Measurements from ENCODE around the gene KRT79.
"Not testable (repeated sequence)": the region's sequence is repeated elsewhere in the genome, so short reads cannot be mapped to it uniquely, and the experiment has no call there.

The KRT79 gene

GRCh38 chr12:52798003-52798670, 36.0 kb downstream of the KRT79 start:
- Mint-ChIP-seq H3K27ac (no peak overlapping the region), H3K4me3 (no peak overlapping the region)

GRCh38 chr12:52797529-52797894, 36.6 kb downstream of the KRT79 start:
- Mint-ChIP-seq H3K4me1 (ENCODE audit: low read depth in 2 of 2) (no peaks in the 10 kb centered on the region), H3K4me3 (no peak overlapping the region), H3K9me3 (no peaks in the 10 kb centered on the region), H3K27me3 (peaks cover 11 to 34% of the 10 kb centered on the region in 2 donors), H3K27ac (no peak overlapping the region), H3K36me3 (ENCODE audit: insufficient read depth) (no peaks in the 10 kb centered on the region)
- DNase-seq (no peak), ATAC-seq (replicated peaks) (no peak)

More at GRCh38 chr12:52798003-52798670, 36.0 kb downstream of the KRT79 start:
- DNase-seq (no peak), ATAC-seq (replicated peaks) (no peak)
- Mint-ChIP-seq H3K9me3 (no peaks in the 10 kb centered on the region), H3K27me3 (peaks cover 11 to 28% of the 10 kb centered on the region in 2 donors), H3K4me1 (ENCODE audit: low read depth in 2 of 2) (no peaks in the 10 kb centered on the region), H3K36me3 (ENCODE audit: insufficient read depth) (no peaks in the 10 kb centered on the region)

- no peak for ATAC-seq (replicated peaks)
- no peak overlapping the region for H3K4me3 Mint-ChIP-seq
- H3K36me3 Mint-ChIP-seq (ENCODE audit: insufficient read depth): no peaks in the 10 kb centered on the region
- H3K27me3 Mint-ChIP-seq: peaks cover 11 to 34% of the 10 kb centered on the region in 2 donors
- no peaks in the 10 kb centered on the region for H3K4me1 Mint-ChIP-seq (ENCODE audit: low read depth in 2 of 2)
- H3K27ac Mint-ChIP-seq: no peak overlapping the region
- H3K9me3 Mint-ChIP-seq: no peaks in the 10 kb centered on the region
- DNase-seq: no peak
Observed at GRCh38 chr12:52796839-52797528, 37.1 kb downstream of the KRT79 start.

GRCh38 chr12:52796429-52796794, 37.7 kb downstream of the KRT79 start:
- no peaks in the 10 kb centered on the region for H3K4me1 Mint-ChIP-seq (ENCODE audit: low read depth in 2 of 2)
- no peaks in the 10 kb centered on the region for H3K9me3 Mint-ChIP-seq
- ATAC-seq (replicated peaks) (no peak), DNase-seq (no peak)
- no peaks in the 10 kb centered on the region for H3K36me3 Mint-ChIP-seq (ENCODE audit: insufficient read depth)
- no peak overlapping the region for H3K4me3 Mint-ChIP-seq
- peaks cover 16 to 36% of the 10 kb centered on the region in 2 donors for H3K27me3 Mint-ChIP-seq
- no peak overlapping the region for H3K27ac Mint-ChIP-seq

- ATAC-seq (replicated peaks) (no peak), DNase-seq (no peak)
- no peak within 1 kb of the TSS for H3K27ac Mint-ChIP-seq
- H3K4me1 Mint-ChIP-seq (ENCODE audit: low read depth in 2 of 2): no peaks in the 10 kb centered on the region
- H3K9me3 Mint-ChIP-seq: no peaks in the 10 kb centered on the region
- H3K27me3 Mint-ChIP-seq: peaks cover 17 to 42% of the 10 kb centered on the region in 2 donors
- no peak within 1 kb of the TSS for H3K4me3 Mint-ChIP-seq
- H3K36me3 Mint-ChIP-seq (ENCODE audit: insufficient read depth): no peaks in the 10 kb centered on the region
Observed at GRCh38 chr12:52795694-52796428, 38.2 kb downstream of the KRT79 start, which contains the start of gene KRT3. KRT3 (minus strand) TSS chr12:52796117; CDS start chr12:52796042, 75 bp downstream.

- H3K9me3 Mint-ChIP-seq; H3K36me3 Mint-ChIP-seq (ENCODE audit: insufficient read depth); H3K4me3 Mint-ChIP-seq; H3K4me1 Mint-ChIP-seq (ENCODE audit: low read depth in 2 of 2); DNase-seq; H3K27ac Mint-ChIP-seq; ATAC-seq (replicated peaks): not testable (repeated sequence)
- H3K27me3 Mint-ChIP-seq: peaks cover 23 to 47% of the 10 kb centered on the region in 2 donors
Observed at GRCh38 chr12:52795332-52795674, 38.8 kb downstream of the KRT79 start.

- peaks cover 5 to 9% of the 10 kb centered on the region in 2 donors for H3K4me1 Mint-ChIP-seq (ENCODE audit: low read depth in 2 of 2)
- peaks cover 26 to 53% of the 10 kb centered on the region in 2 donors for H3K27me3 Mint-ChIP-seq
- no peaks in the 10 kb centered on the region for H3K9me3 Mint-ChIP-seq
- no peak overlapping the region for H3K27ac Mint-ChIP-seq
- no peak for DNase-seq
- H3K4me3 Mint-ChIP-seq: no peak overlapping the region
- no peaks in the 10 kb centered on the region for H3K36me3 Mint-ChIP-seq (ENCODE audit: insufficient read depth)
- no peak for ATAC-seq (replicated peaks)
Observed at GRCh38 chr12:52794479-52795331, 39.4 kb downstream of the KRT79 start.

GRCh38 chr12:52792185-52793029, 41.7 kb downstream of the KRT79 start:
- Mint-ChIP-seq H3K27me3 (peaks cover 43 to 76% of the 10 kb centered on the region in 2 donors), H3K9me3 (no peaks in the 10 kb centered on the region), H3K4me1 (ENCODE audit: low read depth in 2 of 2) (peaks cover 7 to 15% of the 10 kb centered on the region in 2 donors), H3K4me3 (no peak overlapping the region), H3K27ac (no peak overlapping the region), H3K36me3 (ENCODE audit: insufficient read depth) (no peaks in the 10 kb centered on the region)
- ATAC-seq (replicated peaks) (no peak), DNase-seq (no peak)

- Mint-ChIP-seq H3K9me3 (no peaks in the 10 kb centered on the region), H3K4me3 (no peak overlapping the region), H3K27me3 (peaks cover 43 to 85% of the 10 kb centered on the region in 2 donors), H3K36me3 (ENCODE audit: insufficient read depth) (no peaks in the 10 kb centered on the region), H3K27ac (no peak overlapping the region), H3K4me1 (ENCODE audit: low read depth in 2 of 2) (peaks cover 7 to 15% of the 10 kb centered on the region in 2 donors)
- DNase-seq (no peak), ATAC-seq (replicated peaks) (no peak)
Observed at GRCh38 chr12:52791271-52792184, 42.6 kb downstream of the KRT79 start.

GRCh38 chr12:52790427-52791270, 43.5 kb downstream of the KRT79 start:
- no peaks in the 10 kb centered on the region for H3K36me3 Mint-ChIP-seq (ENCODE audit: insufficient read depth)
- H3K27ac Mint-ChIP-seq: no peak overlapping the region
- DNase-seq (no peak), ATAC-seq (replicated peaks) (no peak)
- H3K4me1 Mint-ChIP-seq (ENCODE audit: low read depth in 2 of 2): peaks cover 7 to 15% of the 10 kb centered on the region in 2 donors
- no peak overlapping the region for H3K4me3 Mint-ChIP-seq
- H3K9me3 Mint-ChIP-seq: peaks cover 0 to 4% of the 10 kb centered on the region in 2 donors
- H3K27me3 Mint-ChIP-seq: peaks cover 45 to 90% of the 10 kb centered on the region in 2 donors
